ENCODE measurements around the gene PRKAG1. TPM values are rescaled to one million over a fixed set of nuclear protein-coding genes. Genes with fewer than 3 reads are reported as not detected.

PRKAG1 gene
- total and polyA plus RNA-seq, 2 donors from 2014 or later, result 57.1 to 58.4 TPM

GRCh38 chr12:48997719-48998496 is 20.7 kb downstream of the PRKAG1 start:
- peak overlapping the region in 1 of 3 donors; percentile 35 for H3K4me3 ChIP-seq (ENCODE audit: low read length in 3 of 3)
- H3K36me3 ChIP-seq (ENCODE audit: control insufficient read depth in 2 of 3, insufficient read depth in 3 of 3, low read length in 3 of 3), result peaks cover 2 to 11% (median 2%) of the 10 kb centered on the region in 3 donors
- peak in 2 of 5 donors; percentile 33 to 42 for DNase-seq
- H3K27me3 ChIP-seq (ENCODE audit: control insufficient read depth, insufficient read depth, low read length), result peaks cover 22% of the 10 kb centered on the region
- H3K27ac ChIP-seq (ENCODE audit: low read depth in 2 of 2, low read length in 2 of 2), result no peak overlapping the region
- H3K9ac ChIP-seq (ENCODE audit: low read length in 3 of 3), result no peak overlapping the region
- no peak for TF ChIP-seq CTCF (IDR thresholded peaks at IDR 0.05; ENCODE audit: borderline replicate concordance, extremely low read depth, insufficient read depth)
- peaks cover 0 to 16% (median 5%) of the 10 kb centered on the region in 3 donors for H3K4me1 ChIP-seq (ENCODE audit: control insufficient read depth in 2 of 3, insufficient read depth in 2 of 3, low read depth in 1 of 3, low read length in 3 of 3)
- no peaks in the 10 kb centered on the region for H3K9me3 ChIP-seq (ENCODE audit: control insufficient read depth in 2 of 3, insufficient read depth in 1 of 3, low read length in 3 of 3)
- intact Hi-C loops (cut with DNase I), result no loop called here
- FAIRE-seq, result no peak

GRCh38 chr12:48996794-48997718 is 21.5 kb downstream of the PRKAG1 start:
- TF ChIP-seq CTCF (IDR thresholded peaks at IDR 0.05; ENCODE audit: borderline replicate concordance, extremely low read depth, insufficient read depth), result peak; percentile 64
- peak; percentile 82 to 92 (median 83) for DNase-seq
- no peak for FAIRE-seq
- H3K4me1 ChIP-seq (ENCODE audit: control insufficient read depth in 2 of 3, insufficient read depth in 2 of 3, low read depth in 1 of 3, low read length in 3 of 3), result peaks cover 0 to 16% (median 5%) of the 10 kb centered on the region in 3 donors
- peaks cover 0 to 4% (median 1%) of the 10 kb centered on the region in 3 donors for H3K36me3 ChIP-seq (ENCODE audit: control insufficient read depth in 2 of 3, insufficient read depth in 3 of 3, low read length in 3 of 3)
- intact Hi-C loops (cut with DNase I), result no loop called here
- peak overlapping the region in 2 of 3 donors; percentile 13 to 25 for H3K4me3 ChIP-seq (ENCODE audit: low read length in 3 of 3)
- peaks cover 22% of the 10 kb centered on the region for H3K27me3 ChIP-seq (ENCODE audit: control insufficient read depth, insufficient read depth, low read length)
- no peaks in the 10 kb centered on the region for H3K9me3 ChIP-seq (ENCODE audit: control insufficient read depth in 2 of 3, insufficient read depth in 1 of 3, low read length in 3 of 3)
- H3K27ac ChIP-seq (ENCODE audit: low read depth in 2 of 2, low read length in 2 of 2), result no peak overlapping the region
- peak overlapping the region in 1 of 3 donors; percentile 34 for H3K9ac ChIP-seq (ENCODE audit: low read length in 3 of 3)

GRCh38 chr12:48995086-48995879 is 23.3 kb downstream of the PRKAG1 start:
- H3K36me3 ChIP-seq (ENCODE audit: control insufficient read depth in 2 of 3, insufficient read depth in 3 of 3, low read length in 3 of 3), result no peaks in the 10 kb centered on the region
- peaks cover 22% of the 10 kb centered on the region for H3K27me3 ChIP-seq (ENCODE audit: control insufficient read depth, insufficient read depth, low read length)
- peaks cover 0 to 16% (median 5%) of the 10 kb centered on the region in 3 donors for H3K4me1 ChIP-seq (ENCODE audit: control insufficient read depth in 2 of 3, insufficient read depth in 2 of 3, low read depth in 1 of 3, low read length in 3 of 3)
- DNase-seq (peak; percentile 91 to 95 (median 94)), FAIRE-seq (no peak)
- H3K9me3 ChIP-seq (ENCODE audit: control insufficient read depth in 2 of 3, insufficient read depth in 1 of 3, low read length in 3 of 3), result no peaks in the 10 kb centered on the region
- TF ChIP-seq CTCF (IDR thresholded peaks at IDR 0.05; ENCODE audit: borderline replicate concordance, extremely low read depth, insufficient read depth), result peak; percentile 71
- intact Hi-C loops (cut with DNase I), result no loop called here
- no peak overlapping the region for H3K27ac ChIP-seq (ENCODE audit: low read depth in 2 of 2, low read length in 2 of 2)
- no peak overlapping the region for H3K9ac ChIP-seq (ENCODE audit: low read length in 3 of 3)
- peak overlapping the region in 1 of 3 donors; percentile 26 for H3K4me3 ChIP-seq (ENCODE audit: low read length in 3 of 3)
